ENCODE data around the gene ARMH2. TPM values are rescaled to one million over a fixed set of nuclear protein-coding genes. Genes with fewer than 3 reads are reported as not detected.
A peak's percentile ranks its signal among the peaks of the same experiment; 100 is the strongest.
"Not testable (repeated sequence)": the region's sequence is repeated elsewhere in the genome, so short reads cannot be mapped to it uniquely, and the experiment has no call there.

Gene ARMH2
- total RNA-seq, 4 donors from 2014 or later = not detected

- Histone ChIP-seq H3K4me3 (peak overlapping the region; percentile 91), H3K27ac (peak overlapping the region; percentile 91), H3K9me3 (no peaks in the 10 kb centered on the region), H3K4me1 (peaks cover 22% of the 10 kb centered on the region), H3K36me3 (no peaks in the 10 kb centered on the region), H3K27me3 (no peaks in the 10 kb centered on the region)
- no peak for TF ChIP-seq EP300 (IDR thresholded peaks at IDR 0.05)
- TF ChIP-seq POLR2AphosphoS5 (IDR thresholded peaks at IDR 0.05) = no peak
- TF ChIP-seq CTCF (IDR thresholded peaks at IDR 0.05) = no peak
- no peak for TF ChIP-seq POLR2A (IDR thresholded peaks at IDR 0.05)
- no peak for DNase-seq (ENCODE audit: low spot score in 2 of 2)
- 4% methylated on average over 20 of the region's 20 CpGs for WGBS
These were observed 23.1 kb downstream of the ARMH2 start for GRCh38 chr6:24775520-24776058.

- WGBS = under 1% methylated on average over 58 of the region's 75 CpGs
- H3K27ac ChIP-seq = peak within 1 kb of the TSS; percentile 91
- peak in 2 of 3 donors; percentile 37 to 69 for TF ChIP-seq POLR2AphosphoS5 (IDR thresholded peaks at IDR 0.05)
- TF ChIP-seq POLR2A (IDR thresholded peaks at IDR 0.05) = no peak
- TF ChIP-seq EP300 (IDR thresholded peaks at IDR 0.05) = no peak
- peak; percentile 99 to 100 for DNase-seq (ENCODE audit: low spot score in 2 of 2)
- no peaks in the 10 kb centered on the region for H3K36me3 ChIP-seq
- no peaks in the 10 kb centered on the region for H3K27me3 ChIP-seq
- peaks cover 22% of the 10 kb centered on the region for H3K4me1 ChIP-seq
- H3K9me3 ChIP-seq = no peaks in the 10 kb centered on the region
- peak within 1 kb of the TSS; percentile 91 for H3K4me3 ChIP-seq
These were observed 23.8 kb downstream of the ARMH2 start, which contains the start of gene GMNN for GRCh38 chr6:24774696-24775519. Gene GMNN (plus strand): TSS chr6:24774937. CDS start chr6:24777247, 2,310 bp downstream.

GRCh38 chr6:24768361-24768760, 30.4 kb downstream of the ARMH2 start:
- Histone ChIP-seq H3K4me3 (no peak overlapping the region), H3K27me3 (no peaks in the 10 kb centered on the region), H3K4me1 (no peaks in the 10 kb centered on the region), H3K27ac (no peak overlapping the region), H3K36me3 (no peaks in the 10 kb centered on the region), H3K9me3 (no peaks in the 10 kb centered on the region)
- no peak for TF ChIP-seq POLR2AphosphoS5 (IDR thresholded peaks at IDR 0.05)
- no peak for TF ChIP-seq EP300 (IDR thresholded peaks at IDR 0.05)
- TF ChIP-seq POLR2A (IDR thresholded peaks at IDR 0.05) = no peak
- TF ChIP-seq CTCF (IDR thresholded peaks at IDR 0.05) = no peak
- no peak for DNase-seq (ENCODE audit: low spot score in 2 of 2)
- 79% methylated on average over 5 of the region's 5 CpGs for WGBS

- Histone ChIP-seq H3K27me3 (no peaks in the 10 kb centered on the region), H3K4me1 (no peaks in the 10 kb centered on the region), H3K27ac (no peak overlapping the region), H3K4me3 (no peak overlapping the region), H3K36me3 (no peaks in the 10 kb centered on the region), H3K9me3 (no peaks in the 10 kb centered on the region)
- DNase-seq (ENCODE audit: low spot score in 2 of 2) = no peak
- peak in 1 of 2 donors; percentile 34 for TF ChIP-seq CTCF (IDR thresholded peaks at IDR 0.05)
- TF ChIP-seq POLR2A (IDR thresholded peaks at IDR 0.05) = no peak
- WGBS = 49% methylated on average over 9 of the region's 9 CpGs
These were observed 31.8 kb downstream of the ARMH2 start for GRCh38 chr6:24766680-24767462.

- H3K36me3 ChIP-seq; H3K27ac ChIP-seq; H3K4me3 ChIP-seq; H3K27me3 ChIP-seq; DNase-seq (ENCODE audit: low spot score in 2 of 2); H3K9me3 ChIP-seq; H3K4me1 ChIP-seq: not testable (repeated sequence)
- WGBS = no CpG with 5 or more reads among the region's 26 CpGs
These were observed 32.7 kb downstream of the ARMH2 start for GRCh38 chr6:24765968-24766367.

GRCh38 chr6:24764833-24765828, 33.6 kb downstream of the ARMH2 start:
- not testable (repeated sequence) for H3K36me3 ChIP-seq; H3K27me3 ChIP-seq; H3K27ac ChIP-seq; H3K9me3 ChIP-seq; DNase-seq (ENCODE audit: low spot score in 2 of 2); H3K4me1 ChIP-seq; H3K4me3 ChIP-seq
- WGBS = 95% methylated on average over 16 of the region's 20 CpGs

All from suprapubic skin (tissue), 4 donors.